Neutrophil (primary cell): ENCODE data around the gene SEPHS2.

ENCODE experiments used
- H3K27ac ChIP-seq: fragments of 200-600 bp; sonication (generic); 2 replicates; pipeline ENCODE4 v1.5.1; 2016; ENCODE audit warnings: mild to moderate bottlenecking, moderate library complexity
- H3K27me3 ChIP-seq: fragments of 200-600 bp; sonication (generic); 2 replicates; pipeline ENCODE4 v1.6.0; 2016; ENCODE audit warnings: mild to moderate bottlenecking
- H3K36me3 ChIP-seq: fragments of 200-600 bp; sonication (generic); 2 replicates; pipeline ENCODE4 v1.5.1; 2017
- H3K4me1 ChIP-seq, 2 experiments: fragments of 200-600 bp in 1 of 2; sonication (generic) in 1 of 2; 1 replicate in 1 of 2; 2 replicates in 1 of 2; pipeline versions ENCODE4 v1.5.1 to v1.6.1; 2013 to 2016; ENCODE audit warnings: low read depth in 1 of 2, low read length in 1 of 2, mild to moderate bottlenecking in 1 of 2, moderate library complexity in 1 of 2; ENCODE audit not compliant: control insufficient read depth in 1 of 2, insufficient read depth in 1 of 2
- H3K4me3 ChIP-seq, 2 experiments: fragments of 200-600 bp in 1 of 2; sonication (generic) in 1 of 2; 1 replicate in 1 of 2; 2 replicates in 1 of 2; pipeline ENCODE4 v1.5.1; 2013 to 2016; ENCODE audit warnings: low read depth in 1 of 2, low read length in 1 of 2, mild to moderate bottlenecking in 1 of 2, moderate library complexity in 1 of 2
- H3K9me3 ChIP-seq: fragments of 200-600 bp; sonication (generic); 2 replicates; pipeline ENCODE4 v1.5.1; 2016
- TF ChIP-seq, protein P1 (sequence below): fragments of 200-600 bp; sonication (generic); IDR thresholded peaks from 2 replicates; pipeline ENCODE4 v1.5.1; 2016; ENCODE audit warnings: antibody characterized with exemption

Gene SEPHS2

GRCh38 chr16:30449116-30449435, 3.4 kb upstream of the SEPHS2 start:
- Histone ChIP-seq H3K4me1 (peaks cover 22 to 25% of the 10 kb centered on the region in 2 experiments), H3K36me3 (no peaks in the 10 kb centered on the region), H3K9me3 (no peaks in the 10 kb centered on the region), H3K4me3 (no peak overlapping the region), H3K27me3 (no peaks in the 10 kb centered on the region), H3K27ac (no peak overlapping the region)
- TF ChIP-seq, protein P1, sequence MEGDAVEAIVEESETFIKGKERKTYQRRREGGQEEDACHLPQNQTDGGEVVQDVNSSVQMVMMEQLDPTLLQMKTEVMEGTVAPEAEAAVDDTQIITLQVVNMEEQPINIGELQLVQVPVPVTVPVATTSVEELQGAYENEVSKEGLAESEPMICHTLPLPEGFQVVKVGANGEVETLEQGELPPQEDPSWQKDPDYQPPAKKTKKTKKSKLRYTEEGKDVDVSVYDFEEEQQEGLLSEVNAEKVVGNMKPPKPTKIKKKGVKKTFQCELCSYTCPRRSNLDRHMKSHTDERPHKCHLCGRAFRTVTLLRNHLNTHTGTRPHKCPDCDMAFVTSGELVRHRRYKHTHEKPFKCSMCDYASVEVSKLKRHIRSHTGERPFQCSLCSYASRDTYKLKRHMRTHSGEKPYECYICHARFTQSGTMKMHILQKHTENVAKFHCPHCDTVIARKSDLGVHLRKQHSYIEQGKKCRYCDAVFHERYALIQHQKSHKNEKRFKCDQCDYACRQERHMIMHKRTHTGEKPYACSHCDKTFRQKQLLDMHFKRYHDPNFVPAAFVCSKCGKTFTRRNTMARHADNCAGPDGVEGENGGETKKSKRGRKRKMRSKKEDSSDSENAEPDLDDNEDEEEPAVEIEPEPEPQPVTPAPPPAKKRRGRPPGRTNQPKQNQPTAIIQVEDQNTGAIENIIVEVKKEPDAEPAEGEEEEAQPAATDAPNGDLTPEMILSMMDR, result no peak

GRCh38 chr16:30447512-30448226, 2.0 kb upstream of the SEPHS2 start:
- Histone ChIP-seq H3K4me1 (peaks cover 30 to 31% of the 10 kb centered on the region in 2 experiments), H3K4me3 (no peak overlapping the region), H3K27ac (no peak overlapping the region), H3K27me3 (no peaks in the 10 kb centered on the region), H3K9me3 (no peaks in the 10 kb centered on the region), H3K36me3 (no peaks in the 10 kb centered on the region)
- TF ChIP-seq, protein P1, result no peak

DNA sequence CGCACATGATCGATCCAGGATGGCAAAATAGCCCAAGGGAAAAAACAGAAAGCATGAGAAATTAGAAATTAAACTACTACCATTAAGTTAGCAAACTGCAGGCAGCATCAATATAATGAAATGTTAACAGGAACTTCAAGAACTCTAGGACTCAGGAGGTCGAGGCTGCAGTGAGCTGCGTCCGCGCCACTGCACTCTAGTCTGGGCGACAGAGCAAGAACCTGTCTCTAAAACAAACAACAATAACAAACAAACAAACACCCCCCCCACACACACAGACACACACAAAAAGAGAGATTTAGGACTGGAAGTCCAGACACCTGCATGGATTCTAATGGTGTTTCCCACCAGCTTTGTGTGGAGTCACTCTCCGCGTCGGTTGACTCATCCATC, 525 bp upstream of the SEPHS2 start:
- Histone ChIP-seq H3K36me3 (no peaks in the 10 kb centered on the region), H3K4me3 (peak overlapping the region; percentile 92 to 98), H3K27me3 (no peaks in the 10 kb centered on the region), H3K4me1 (peaks cover 30 to 31% of the 10 kb centered on the region in 2 experiments), H3K9me3 (no peaks in the 10 kb centered on the region), H3K27ac (peak overlapping the region; percentile 92)
- TF ChIP-seq, protein P1, result no peak

GRCh38 chr16:30445149-30445407, 596 bp downstream of the SEPHS2 start:
- TF ChIP-seq, protein P1, result no peak
- no peaks in the 10 kb centered on the region for H3K36me3 ChIP-seq
- H3K27ac ChIP-seq, result peak overlapping the region; percentile 92
- H3K4me1 ChIP-seq, result peaks cover 30 to 31% of the 10 kb centered on the region in 2 experiments
- no peaks in the 10 kb centered on the region for H3K27me3 ChIP-seq
- peak overlapping the region; percentile 92 to 98 for H3K4me3 ChIP-seq
- H3K9me3 ChIP-seq, result no peaks in the 10 kb centered on the region

DNA sequence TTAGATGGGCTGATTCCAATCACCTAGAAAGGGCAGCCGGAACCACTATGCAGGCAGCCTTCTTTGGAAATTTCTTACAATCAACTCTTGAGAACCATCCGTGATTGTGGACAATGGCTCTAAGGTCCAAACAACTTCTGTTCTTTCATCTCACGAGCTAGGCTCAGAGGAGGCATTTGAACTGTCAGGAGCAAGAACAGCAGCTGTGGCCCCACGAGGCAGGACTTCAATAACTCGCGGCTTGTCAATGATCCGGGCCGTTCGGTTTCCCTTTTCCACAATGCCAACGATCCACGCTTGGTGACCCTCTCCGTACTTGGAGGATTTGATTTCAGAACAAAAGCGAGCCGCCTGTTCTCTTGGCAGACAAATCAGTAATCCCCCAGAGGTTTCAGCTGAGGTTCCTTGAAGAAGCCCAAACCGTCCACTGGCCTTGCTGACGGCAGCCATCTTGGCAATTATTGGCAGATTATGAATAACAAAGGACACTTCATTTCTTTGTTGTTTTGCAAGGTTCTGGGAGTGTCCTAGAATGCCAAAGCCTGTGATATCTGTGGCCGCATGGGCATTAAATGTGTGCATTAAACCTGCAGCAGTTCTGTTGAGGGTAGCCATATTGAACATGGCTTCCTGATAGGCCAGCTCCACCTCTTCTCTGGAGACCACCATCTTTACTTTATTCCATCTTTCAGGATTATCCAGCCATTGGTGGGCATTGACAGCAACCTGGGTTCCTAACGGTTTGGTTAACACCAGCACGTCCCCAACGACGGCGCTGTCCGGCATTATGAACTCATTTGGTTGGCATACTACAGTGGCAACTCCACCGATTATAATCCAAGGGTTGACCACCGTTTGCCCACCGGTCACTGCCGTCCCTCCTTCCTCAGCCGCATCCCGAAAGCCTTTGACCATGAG, 1.2 kb downstream of the SEPHS2 start:
- no peaks in the 10 kb centered on the region for H3K36me3 ChIP-seq
- TF ChIP-seq, protein P1, result no peak
- H3K27me3 ChIP-seq, result no peaks in the 10 kb centered on the region
- H3K4me3 ChIP-seq, result peak overlapping the region; percentile 92 to 98
- peaks cover 26 to 30% of the 10 kb centered on the region in 2 experiments for H3K4me1 ChIP-seq
- H3K9me3 ChIP-seq, result no peaks in the 10 kb centered on the region
- peak overlapping the region; percentile 92 for H3K27ac ChIP-seq
